GM23338 (cell line): ENCODE results near the gene CCDC170. TPM values are rescaled to one million over a fixed set of nuclear protein-coding genes. Genes with fewer than 3 reads are reported as not detected.

Source experiments
- ATAC-seq: fragments of 200-7000 bp; cut with Tn5 transposase; 3 replicates; pipeline ENCODE4 v1.9.1; 2020
- DNase-seq: peaks from one replicate; pipeline ENCODE4 v3.0.0-alpha.2; 2015; ENCODE audit warnings: low spot score
- H2AFZ ChIP-seq: fragments of 200-600 bp; sonication (generic); 2 replicates; pipeline ENCODE4 v1.8.0; 2016; ENCODE audit warnings: antibody characterized with exemption, mild to moderate bottlenecking, moderate library complexity
- H3F3A ChIP-seq: fragments of 200-600 bp; sonication (generic); replicated peaks from 2 replicates; pipeline ENCODE4 v1.8.0; 2017; ENCODE audit warnings: antibody characterized with exemption, mixed run types, low read depth
- H3K27ac ChIP-seq: fragments of 200-600 bp; sonication (generic); 2 replicates; pipeline ENCODE4 v1.6.1; 2016; ENCODE audit warnings: low read depth
- H3K27me3 ChIP-seq: fragments of 200-600 bp; sonication (generic); 2 replicates; pipeline ENCODE4 v1.8.0; 2016; ENCODE audit warnings: mild to moderate bottlenecking, mixed run types, moderate library complexity; ENCODE audit not compliant: insufficient read depth
- H3K36me3 ChIP-seq: fragments of 200-600 bp; sonication (generic); 2 replicates; pipeline ENCODE4 v1.8.0; 2016; ENCODE audit warnings: mild to moderate bottlenecking; ENCODE audit not compliant: insufficient read depth
- H3K4me1 ChIP-seq: fragments of 200-600 bp; sonication (generic); 2 replicates; pipeline ENCODE4 v1.8.0; 2016; ENCODE audit warnings: mild to moderate bottlenecking, moderate library complexity; ENCODE audit not compliant: insufficient read depth
- H3K4me2 ChIP-seq: fragments of 200-600 bp; sonication (generic); 2 replicates; pipeline ENCODE4 v1.7.1; 2017; ENCODE audit warnings: mixed run types
- H3K4me3 ChIP-seq: fragments of 200-600 bp; sonication (generic); 2 replicates; pipeline ENCODE4 v1.6.1; 2016; ENCODE audit warnings: mixed run types
- H3K79me2 ChIP-seq: fragments of 200-600 bp; sonication (generic); replicated peaks from 2 replicates; pipeline ENCODE4 v1.8.0; 2017; ENCODE audit warnings: mild to moderate bottlenecking; ENCODE audit not compliant: insufficient read depth
- H3K9me2 ChIP-seq: fragments of 200-600 bp; sonication (generic); 2 replicates; pipeline ENCODE4 v1.8.0; 2017; ENCODE audit not compliant: insufficient read depth
- H4K20me1 ChIP-seq: fragments of 200-600 bp; sonication (generic); replicated peaks from 2 replicates; pipeline ENCODE4 v1.8.0; 2017; ENCODE audit warnings: mild to moderate bottlenecking; ENCODE audit not compliant: insufficient read depth
- H3K27ac Mint-ChIP-seq: 2 replicates; pipeline ENCODE4 v1.8.0; 2020; ENCODE audit warnings: inconsistent platforms, mild to moderate bottlenecking, moderate library complexity, mixed read lengths
- H3K27me3 Mint-ChIP-seq: 3 replicates; pipeline ENCODE4 v1.8.0; 2022; ENCODE audit warnings: low read depth, mild to moderate bottlenecking, moderate library complexity, mixed read lengths, inconsistent platforms; ENCODE audit not compliant: insufficient read depth, poor library complexity
- H3K36me3 Mint-ChIP-seq: 3 replicates; pipeline ENCODE4 v1.8.0; 2021; ENCODE audit warnings: low read depth, mild to moderate bottlenecking, inconsistent platforms, moderate library complexity, mixed read lengths
- H3K4me1 Mint-ChIP-seq: 3 replicates; pipeline ENCODE4 v1.8.0; 2020; ENCODE audit warnings: mild to moderate bottlenecking, inconsistent platforms, mixed read lengths
- H3K4me3 Mint-ChIP-seq: 3 replicates; pipeline ENCODE4 v1.8.0; 2021; ENCODE audit warnings: moderate library complexity, mild to moderate bottlenecking, inconsistent platforms, mixed read lengths
- H3K9me3 Mint-ChIP-seq: 3 replicates; pipeline ENCODE4 v1.8.0; 2020; ENCODE audit warnings: moderate library complexity, mild to moderate bottlenecking, inconsistent platforms, mixed read lengths
- CREB1 ChIP-seq: fragments of 250-450 bp; sonication (Bioruptor Pico); IDR thresholded peaks from 2 replicates; pipeline ENCODE4 v1.5.0; 2020; ENCODE audit warnings: low read depth, mild to moderate bottlenecking, moderate library complexity
- CTCF ChIP-seq, 2 experiments: fragments of 200-600 bp in 1 of 2; sonication (generic) in 1 of 2; conservative IDR thresholded peaks; 2 replicates each; pipeline versions ENCODE4 v1.5.1 to v1.6.1; 2016 to 2017; ENCODE audit warnings: antibody characterized with exemption in 2 of 2, low read depth in 2 of 2, mild to moderate bottlenecking in 2 of 2, moderate library complexity in 1 of 2
- EZH2 ChIP-seq: fragments of 200-600 bp; sonication (generic); IDR thresholded peaks from one replicate; pipeline ENCODE4 v1.8.0; 2017; ENCODE audit warnings: antibody characterized with exemption, mild to moderate bottlenecking, low read depth; ENCODE audit not compliant: unreplicated experiment
- EZH2phosphoT487 ChIP-seq: fragments of 200-600 bp; sonication (generic); IDR thresholded peaks from one replicate; pipeline ENCODE4 v1.8.1; 2018; ENCODE audit warnings: antibody characterized with exemption; ENCODE audit not compliant: unreplicated experiment
- JUNB ChIP-seq: IDR thresholded peaks from one replicate; pipeline ENCODE4 v1.6.1; 2016; ENCODE audit warnings: antibody characterized with exemption; ENCODE audit not compliant: unreplicated experiment
- NANOG ChIP-seq: IDR thresholded peaks from 2 replicates; pipeline ENCODE4 v1.6.1; 2016; ENCODE audit warnings: antibody characterized with exemption, borderline replicate concordance
- POLR2AphosphoS5 ChIP-seq: IDR thresholded peaks from 2 replicates; pipeline ENCODE4 v1.6.1; 2016; ENCODE audit warnings: antibody characterized with exemption, low read depth
- REST ChIP-seq: IDR thresholded peaks from one replicate; pipeline ENCODE4 v1.6.1; 2018; ENCODE audit warnings: antibody characterized with exemption; ENCODE audit not compliant: unreplicated experiment
- STAT1 ChIP-seq: IDR thresholded peaks from one replicate; pipeline ENCODE4 v1.6.1; 2016; ENCODE audit warnings: antibody characterized with exemption; ENCODE audit not compliant: unreplicated experiment
- ZNF114 ChIP-seq: fragments of 250-450 bp; sonication (Bioruptor Pico); IDR thresholded peaks from 2 replicates; pipeline ENCODE4 v1.5.0; 2020; ENCODE audit warnings: mild to moderate bottlenecking, moderate library complexity
- ZNF331 ChIP-seq: fragments of 250-450 bp; sonication (Bioruptor Pico); IDR thresholded peaks from 2 replicates; pipeline ENCODE4 v1.5.0; 2020; ENCODE audit warnings: low read depth, mild to moderate bottlenecking, moderate library complexity
- ZNF462 ChIP-seq: fragments of 250-450 bp; sonication (Bioruptor Pico); IDR thresholded peaks from 2 replicates; pipeline ENCODE4 v1.5.0; 2020; ENCODE audit warnings: mild to moderate bottlenecking, moderate library complexity
- polyA plus RNA-seq: library from polyadenylated mRNA; unstranded; fragments of >200 nt; fragmentation: Nextera tagmentation; extraction: Ambion mirVana; gene quantifications from 2 replicates; pipeline ENCODE4 v1.2.1, GENCODE V29; 2016
- total RNA-seq: library from RNA; depleted of rRNA; stranded (reverse); fragments of >200 nt; shearing (Covaris generic); gene quantifications from 2 replicates; pipeline ENCODE4 v1.2.3, GENCODE V29; 2014
- TF ChIP-seq, protein P1 (sequence below): IDR thresholded peaks from 2 replicates; pipeline ENCODE4 v1.6.1; 2016; ENCODE audit warnings: antibody characterized with exemption

The CCDC170 gene
- total and polyA plus RNA-seq, 2 experiments from 2014 or later = 0.18 TPM; not detected in 1

DNA sequence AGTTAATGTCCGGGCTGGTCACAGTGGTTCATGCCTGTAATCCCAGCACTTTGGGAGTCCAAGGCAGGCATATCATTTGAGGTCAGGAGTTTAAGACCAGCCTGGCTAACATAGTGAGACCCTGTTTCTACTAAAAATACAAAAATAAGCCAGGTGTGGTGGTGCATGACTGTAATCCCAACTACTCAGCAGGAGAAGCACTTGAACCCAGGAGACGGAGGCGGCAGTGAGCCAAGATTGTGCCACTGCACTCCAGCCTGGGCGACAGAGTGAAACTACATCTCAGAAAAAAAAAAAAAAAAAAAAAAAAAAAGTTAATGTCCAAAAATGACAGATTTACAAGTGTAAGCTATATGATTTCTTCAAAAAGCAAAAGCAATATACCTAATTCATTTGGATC lies 124.9 kb downstream of the CCDC170 start:
- TF ChIP-seq EZH2phosphoT487 (no peak), ZNF114 (no peak), ZNF462 (CRISPR knock-in tag) (no peak), POLR2AphosphoS5 (no peak), REST (no peak), STAT1 (no peak), NANOG (no peak), CREB1 (no peak), CTCF (conservative IDR thresholded peaks at IDR 0.05; ENCODE audit: low read depth in 2 of 2) (no peak), EZH2 (no peak), ZNF331 (CRISPR knock-in tag) (no peak), JUNB (no peak)
- TF ChIP-seq, protein P1, sequence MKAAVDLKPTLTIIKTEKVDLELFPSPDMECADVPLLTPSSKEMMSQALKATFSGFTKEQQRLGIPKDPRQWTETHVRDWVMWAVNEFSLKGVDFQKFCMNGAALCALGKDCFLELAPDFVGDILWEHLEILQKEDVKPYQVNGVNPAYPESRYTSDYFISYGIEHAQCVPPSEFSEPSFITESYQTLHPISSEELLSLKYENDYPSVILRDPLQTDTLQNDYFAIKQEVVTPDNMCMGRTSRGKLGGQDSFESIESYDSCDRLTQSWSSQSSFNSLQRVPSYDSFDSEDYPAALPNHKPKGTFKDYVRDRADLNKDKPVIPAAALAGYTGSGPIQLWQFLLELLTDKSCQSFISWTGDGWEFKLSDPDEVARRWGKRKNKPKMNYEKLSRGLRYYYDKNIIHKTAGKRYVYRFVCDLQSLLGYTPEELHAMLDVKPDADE = no peak
- H3F3A ChIP-seq = no peaks in the 10 kb centered on the region
- no peaks in the 10 kb centered on the region for H3K27me3 ChIP-seq
- no peak overlapping the region for H3K27ac Mint-ChIP-seq
- H3K4me3 ChIP-seq = no peak overlapping the region
- peaks cover 40% of the 10 kb centered on the region for H3K4me1 Mint-ChIP-seq
- no peak overlapping the region for H3K4me3 Mint-ChIP-seq
- no peaks in the 10 kb centered on the region; the same call in 1 of the 3 replicates for H3K9me3 Mint-ChIP-seq
- H3K9me2 ChIP-seq = peaks cover 9% of the 10 kb centered on the region
- H3K4me2 ChIP-seq = no peak overlapping the region
- no peaks in the 10 kb centered on the region for H4K20me1 ChIP-seq
- H3K4me1 ChIP-seq = peaks cover 29% of the 10 kb centered on the region
- no peaks in the 10 kb centered on the region for H3K79me2 ChIP-seq
- H3K27ac ChIP-seq = no peak overlapping the region
- no peaks in the 10 kb centered on the region for H3K36me3 ChIP-seq
- no peak for DNase-seq
- H2AFZ ChIP-seq = no peak overlapping the region
- no peaks in the 10 kb centered on the region for H3K27me3 Mint-ChIP-seq
- H3K36me3 Mint-ChIP-seq = peaks cover 5% of the 10 kb centered on the region; the same call in 1 of the 3 replicates
- no peak for ATAC-seq
